Measurements from ENCODE around the gene PRCD.

- TF ChIP-seq POLR2AphosphoS5 (IDR thresholded peaks at IDR 0.05; ENCODE audit: low read depth, low read length) (peak; percentile 65), POLR2A (IDR thresholded peaks at IDR 0.05; ENCODE audit: low read depth, low read length) (no peak; the same call in 1 of the 2 replicates), TAF1 (IDR thresholded peaks at IDR 0.05; ENCODE audit: borderline replicate concordance, low read depth, low read length) (no peak)
Measured at GRCh38 chr17:76567634-76568432, 28.0 kb downstream of the PRCD start.

All from GM12892 (cell line).